AG08395 (cell line): ENCODE results near the gene POP4.

ENCODE experiments used
- DNase-seq: peaks from one replicate; pipeline ENCODE4 v3.0.0; 2012; ENCODE audit warnings: mixed read lengths, low spot score

POP4 gene

GRCh38 chr19:29576761-29577648 is 29.1 kb upstream of the POP4 start:
- DNase-seq = no peak

- DNase-seq = no peak
Observed at GRCh38 chr19:29577649-29577963, 28.5 kb upstream of the POP4 start.

- no peak for DNase-seq
Observed at GRCh38 chr19:29578349-29578748, 27.7 kb upstream of the POP4 start.

- no peak for DNase-seq
Observed at GRCh38 chr19:29579308-29579910, 26.7 kb upstream of the POP4 start.

- no peak for DNase-seq
Observed at GRCh38 chr19:29581398-29581797, 24.7 kb upstream of the POP4 start.

- DNase-seq = peak; percentile 47
Observed at GRCh38 chr19:29583196-29583999, 22.7 kb upstream of the POP4 start.

GRCh38 chr19:29586401-29586800 is 19.7 kb upstream of the POP4 start:
- DNase-seq = peak; percentile 26

GRCh38 chr19:29587059-29587458 is 19.0 kb upstream of the POP4 start:
- no peak for DNase-seq

GRCh38 chr19:29587518-29587986 is 18.5 kb upstream of the POP4 start:
- DNase-seq = peak; percentile 49

- DNase-seq = no peak
Observed at GRCh38 chr19:29588095-29588494, 18.0 kb upstream of the POP4 start.

GRCh38 chr19:29590278-29590677 is 15.8 kb upstream of the POP4 start:
- no peak for DNase-seq

- DNase-seq = no peak
Observed at GRCh38 chr19:29591670-29592069, 14.4 kb upstream of the POP4 start.

- DNase-seq = no peak
Observed at GRCh38 chr19:29593869-29594268, 12.2 kb upstream of the POP4 start.

GRCh38 chr19:29596080-29596727 is 9.9 kb upstream of the POP4 start:
- no peak for DNase-seq

- DNase-seq = peak; percentile 25
Observed at GRCh38 chr19:29596885-29597525, 9.1 kb upstream of the POP4 start.

- DNase-seq = no peak
Observed at GRCh38 chr19:29598036-29598435, 8.0 kb upstream of the POP4 start.

- no peak for DNase-seq
Observed at GRCh38 chr19:29598496-29598895, 7.6 kb upstream of the POP4 start.

- no peak for DNase-seq
Observed at GRCh38 chr19:29603308-29603707, 2.8 kb upstream of the POP4 start.

GRCh38 chr19:29606420-29606747 is 301 bp downstream of the POP4 start:
- DNase-seq = peak; percentile 17

- no peak for DNase-seq
Observed at GRCh38 chr19:29609636-29610035, 3.6 kb downstream of the POP4 start.

GRCh38 chr19:29610213-29610573 is 4.1 kb downstream of the POP4 start:
- DNase-seq = no peak
